Activated CD8-positive, alpha-beta memory T cell treated with anti-CD3 and anti-CD28 coated beads, Interleukin-2, amount 50 U/mL, for 48 hours (primary cell): ENCODE data around the gene SRRD.

Experiments used
- DNase-seq: peaks from one replicate; pipeline ENCODE4 v3.0.0-alpha.2; 2020

Gene SRRD

GRCh38 chr22:26484360-26484706, 656 bp downstream of the SRRD start:
- DNase-seq: no peak

- DNase-seq: no peak
These were observed 1.3 kb downstream of the SRRD start for GRCh38 chr22:26485013-26485412.

GRCh38 chr22:26485806-26486390, 2.2 kb downstream of the SRRD start:
- DNase-seq: no peak

- no peak for DNase-seq
These were observed 2.7 kb downstream of the SRRD start for GRCh38 chr22:26486394-26486793.

GRCh38 chr22:26487996-26488395, 4.3 kb downstream of the SRRD start:
- DNase-seq: no peak

- no peak for DNase-seq
These were observed 5.9 kb downstream of the SRRD start for GRCh38 chr22:26489447-26490036.

GRCh38 chr22:26492220-26492619, 8.5 kb downstream of the SRRD start:
- no peak for DNase-seq

GRCh38 chr22:26494506-26494905, 10.8 kb downstream of the SRRD start:
- no peak for DNase-seq

GRCh38 chr22:26496456-26496855, 12.8 kb downstream of the SRRD start:
- DNase-seq: no peak

GRCh38 chr22:26499188-26499703, 15.6 kb downstream of the SRRD start:
- DNase-seq: no peak

- DNase-seq: no peak
These were observed 18.3 kb downstream of the SRRD start for GRCh38 chr22:26501996-26502395.

GRCh38 chr22:26502688-26503561, 19.2 kb downstream of the SRRD start:
- DNase-seq: peak; percentile 64

- DNase-seq: no peak
These were observed 20.1 kb downstream of the SRRD start for GRCh38 chr22:26503758-26504157.

- no peak for DNase-seq
These were observed 24.5 kb downstream of the SRRD start for GRCh38 chr22:26508148-26508547.

GRCh38 chr22:26512149-26512793, 28.6 kb downstream of the SRRD start, which contains the start of gene TFIP11:
TFIP11 (minus strand) TSS chr22:26512473; CDS start chr22:26510272, 2,201 bp downstream.
- DNase-seq: peak; percentile 99

GRCh38 chr22:26513838-26514237, 30.2 kb downstream of the SRRD start:
- DNase-seq: no peak

GRCh38 chr22:26514419-26515161, 30.9 kb downstream of the SRRD start:
- DNase-seq: no peak

GRCh38 chr22:26515931-26516330, 32.3 kb downstream of the SRRD start:
- no peak for DNase-seq

GRCh38 chr22:26516503-26516902, 32.8 kb downstream of the SRRD start:
- DNase-seq: no peak

GRCh38 chr22:26517429-26517828, 33.8 kb downstream of the SRRD start:
- no peak for DNase-seq

- no peak for DNase-seq
These were observed 38.3 kb downstream of the SRRD start for GRCh38 chr22:26522012-26522411.

GRCh38 chr22:26522592-26522991, 38.9 kb downstream of the SRRD start:
- no peak for DNase-seq

GRCh38 chr22:26524870-26525269, 41.2 kb downstream of the SRRD start:
- no peak for DNase-seq
